ENCODE measurements around the gene KCNJ3. TPM values are rescaled to one million over a fixed set of nuclear protein-coding genes. Genes with fewer than 3 reads are reported as not detected.

Gene KCNJ3
- total RNA-seq, 1 donor from 2014 or later, result 0.12 TPM

DNA sequence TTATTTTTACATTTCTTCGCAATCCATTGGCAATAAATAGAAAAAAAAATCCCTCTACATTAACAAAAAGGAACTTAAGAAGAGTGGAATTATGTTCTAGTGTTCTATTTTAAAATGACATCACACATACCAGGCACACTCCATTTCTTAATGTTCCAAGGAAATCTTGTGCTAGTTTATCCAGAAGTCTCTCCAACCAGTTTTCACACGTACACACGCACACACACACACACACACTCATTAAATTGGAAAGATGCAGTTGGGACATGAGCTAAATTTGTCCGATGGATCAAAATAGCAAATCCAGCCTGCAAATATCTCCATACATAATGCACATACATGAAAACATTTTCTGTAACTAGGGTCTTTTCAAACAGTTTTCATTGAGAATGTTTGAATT lies 78.3 kb downstream of the KCNJ3 start:
- no peak overlapping the region for H3K4me3 ChIP-seq (ENCODE audit: low read depth, low read length)
- no peak for DNase-seq (ENCODE audit: low read depth)
- TF ChIP-seq CTCF (conservative IDR thresholded peaks at IDR 0.05; ENCODE audit: low read depth, low read length), result no peak

GRCh38 chr2:154794406-154794805 lies 95.9 kb downstream of the KCNJ3 start:
- TF ChIP-seq CTCF (conservative IDR thresholded peaks at IDR 0.05; ENCODE audit: low read depth, low read length), result no peak
- H3K4me3 ChIP-seq (ENCODE audit: low read depth, low read length), result no peak overlapping the region
- DNase-seq (ENCODE audit: low read depth), result no peak

DNA sequence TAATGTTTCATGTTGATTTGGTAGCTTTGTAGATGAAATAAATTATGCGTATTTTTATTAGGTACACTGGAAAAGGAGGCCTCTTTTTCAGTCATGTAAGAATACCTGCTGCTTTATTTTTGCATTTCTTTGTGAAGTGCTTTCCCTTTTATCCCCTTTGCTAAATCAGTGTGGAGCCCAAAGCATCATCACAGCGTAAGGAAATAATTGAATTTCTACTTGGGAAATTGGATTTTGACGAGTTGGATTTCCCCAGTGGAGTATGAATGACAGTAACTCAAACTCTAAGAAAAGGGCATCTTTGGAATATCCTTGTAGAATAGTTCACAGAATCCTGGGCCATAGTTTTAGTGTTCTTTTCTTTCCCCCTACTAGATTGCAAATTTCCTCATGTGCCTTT lies 97.2 kb downstream of the KCNJ3 start:
- no peak overlapping the region for H3K4me3 ChIP-seq (ENCODE audit: low read depth, low read length)
- no peak for DNase-seq (ENCODE audit: low read depth)
- no peak for TF ChIP-seq CTCF (conservative IDR thresholded peaks at IDR 0.05; ENCODE audit: low read depth, low read length)

GRCh38 chr2:154804451-154804850 lies 106.0 kb downstream of the KCNJ3 start:
- DNase-seq (ENCODE audit: low read depth), result no peak
- H3K4me3 ChIP-seq (ENCODE audit: low read depth, low read length), result no peak overlapping the region
- no peak for TF ChIP-seq CTCF (conservative IDR thresholded peaks at IDR 0.05; ENCODE audit: low read depth, low read length)

DNA sequence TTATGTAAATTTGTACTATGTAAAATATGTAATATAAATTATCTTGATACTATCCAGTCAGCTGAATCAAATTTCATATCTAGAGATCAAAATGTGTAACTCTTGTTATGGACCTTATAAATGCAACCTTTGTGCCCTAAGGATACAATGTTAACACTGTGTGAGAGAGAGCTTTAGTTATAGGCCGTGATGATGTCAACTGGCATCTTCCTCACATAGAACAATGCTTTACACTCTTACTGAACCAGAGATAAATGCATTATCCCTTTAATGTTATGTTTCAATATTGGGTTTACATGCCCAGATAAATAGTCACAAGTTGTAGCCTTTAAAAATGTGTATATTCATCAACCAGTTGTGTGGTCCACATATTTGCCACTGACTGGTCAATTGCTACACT lies 115.1 kb downstream of the KCNJ3 start:
- TF ChIP-seq CTCF (conservative IDR thresholded peaks at IDR 0.05; ENCODE audit: low read depth, low read length), result no peak

DNA sequence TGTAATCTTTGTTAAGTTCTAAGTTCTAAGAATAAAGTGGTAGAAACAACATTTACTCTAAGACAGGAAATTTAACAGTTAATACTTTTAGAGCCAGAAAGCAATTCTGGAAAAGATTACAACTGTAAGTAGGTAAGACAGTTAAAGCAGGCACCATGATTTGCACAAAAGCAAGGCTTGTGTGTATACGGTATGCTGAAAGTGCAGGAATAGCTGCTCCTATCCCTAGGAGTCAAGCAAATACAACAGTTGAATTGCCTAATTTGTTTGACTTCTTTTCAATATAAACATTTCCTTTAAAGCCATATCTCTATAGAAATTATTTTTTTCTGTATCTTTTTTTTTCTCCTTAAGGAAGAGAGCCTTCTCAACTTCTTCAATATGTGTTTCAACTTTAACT lies 116.4 kb downstream of the KCNJ3 start:
- no peak for DNase-seq (ENCODE audit: low read depth)
- no peak overlapping the region for H3K4me3 ChIP-seq (ENCODE audit: low read depth, low read length)
- TF ChIP-seq CTCF (conservative IDR thresholded peaks at IDR 0.05; ENCODE audit: low read depth, low read length), result no peak

More for the DNA sequence above, 115.1 kb downstream of the KCNJ3 start:
- no peak overlapping the region for H3K4me3 ChIP-seq (ENCODE audit: low read depth, low read length)
- DNase-seq (ENCODE audit: low read depth), result no peak

GRCh38 chr2:154825358-154825757 lies 126.9 kb downstream of the KCNJ3 start:
- no peak for TF ChIP-seq CTCF (conservative IDR thresholded peaks at IDR 0.05; ENCODE audit: low read depth, low read length)
- no peak for DNase-seq (ENCODE audit: low read depth)
- H3K4me3 ChIP-seq (ENCODE audit: low read depth, low read length), result no peak overlapping the region

Data from epithelial cell of proximal tubule (primary cell).